WTC11 (cell line): ENCODE data around the gene NDOR1. TPM values are rescaled to one million over a fixed set of nuclear protein-coding genes. Genes with fewer than 3 reads are reported as not detected.

ENCODE experiments used
- ATAC-seq: fragments of 200-7000 bp; cut with Tn5 transposase; 2 replicates; pipeline ENCODE4 v1.10.0; 2021; ENCODE audit warnings: mild to moderate bottlenecking, moderate library complexity
- CTCF ChIA-PET: fragments of 300-600 bp; sonication (Branson Sonifier 250); formaldehyde crosslinking; loops from one replicate; lab custom pipeline; 2021; ENCODE audit warnings: antibody characterized with exemption; lab: Charles Lee
- POLR2A ChIA-PET: fragments of 350-600 bp; sonication (Branson Sonifier 250); formaldehyde crosslinking; loops from one replicate; lab custom pipeline; 2021; ENCODE audit warnings: antibody characterized with exemption; lab: Charles Lee
- DNase-seq: peaks from one replicate; pipeline ENCODE4 v3.0.0; 2021; ENCODE audit warnings: low spot score
- H3K27ac Mint-ChIP-seq: 2 replicates; pipeline ENCODE4 v1.8.0; 2021; ENCODE audit warnings: mixed read lengths
- H3K27me3 Mint-ChIP-seq: 2 replicates; pipeline ENCODE4 v1.8.0; 2021; ENCODE audit warnings: low read depth, mild to moderate bottlenecking, moderate library complexity, mixed read lengths
- H3K36me3 Mint-ChIP-seq: 2 replicates; pipeline ENCODE4 v1.8.0; 2021; ENCODE audit warnings: mixed read lengths
- H3K4me1 Mint-ChIP-seq: 2 replicates; pipeline ENCODE4 v1.8.0; 2022; ENCODE audit warnings: mixed read lengths
- H3K4me3 Mint-ChIP-seq: 2 replicates; pipeline ENCODE4 v1.8.0; 2021; ENCODE audit warnings: mild to moderate bottlenecking, moderate library complexity, mixed read lengths
- H3K9me3 Mint-ChIP-seq: 2 replicates; pipeline ENCODE4 v1.8.0; 2021; ENCODE audit warnings: mixed read lengths
- CREM ChIP-seq: sonication (generic); formaldehyde crosslinking; IDR thresholded peaks from 2 replicates; pipeline ENCODE4 v1.8.1; 2022; ENCODE audit warnings: mild to moderate bottlenecking, missing genetic modification reagents, moderate library complexity
- FOXP1 ChIP-seq: sonication (generic); formaldehyde crosslinking; IDR thresholded peaks from 2 replicates; pipeline ENCODE4 v1.8.0; 2022; ENCODE audit warnings: missing genetic modification reagents, mild to moderate bottlenecking, moderate library complexity, borderline replicate concordance
- GABPB1 ChIP-seq: sonication (generic); formaldehyde crosslinking; IDR thresholded peaks from 2 replicates; pipeline ENCODE4 v1.8.1; 2023; ENCODE audit warnings: mild to moderate bottlenecking, missing genetic modification reagents
- MLX ChIP-seq: sonication (generic); formaldehyde crosslinking; IDR thresholded peaks from 2 replicates; pipeline ENCODE4 v1.8.1; 2023; ENCODE audit warnings: mild to moderate bottlenecking, missing genetic modification reagents, moderate library complexity
- NR3C1 ChIP-seq: sonication (generic); formaldehyde crosslinking; conservative IDR thresholded peaks from 2 replicates; pipeline ENCODE4 v1.8.1; 2023; ENCODE audit warnings: low read depth, mild to moderate bottlenecking, missing genetic modification reagents
- SMAD3 ChIP-seq: sonication (generic); formaldehyde crosslinking; IDR thresholded peaks from 2 replicates; pipeline ENCODE4 v1.8.0; 2022; ENCODE audit warnings: missing genetic modification reagents, mild to moderate bottlenecking, borderline replicate concordance
- SOX15 ChIP-seq: fragments of 250-450 bp; sonication (Bioruptor Pico); IDR thresholded peaks from 2 replicates; pipeline ENCODE4 v1.9.0; 2021; ENCODE audit warnings: mild to moderate bottlenecking
- SP1 ChIP-seq: sonication (generic); formaldehyde crosslinking; conservative IDR thresholded peaks from 2 replicates; pipeline ENCODE4 v1.8.1; 2022; ENCODE audit warnings: missing genetic modification reagents
- STAT6 ChIP-seq: sonication (generic); formaldehyde crosslinking; conservative IDR thresholded peaks from 2 replicates; pipeline ENCODE4 v1.8.1; 2023; ENCODE audit warnings: mild to moderate bottlenecking, low read depth, missing genetic modification reagents, moderate library complexity
- TEAD1 ChIP-seq: sonication (generic); formaldehyde crosslinking; IDR thresholded peaks from 2 replicates; pipeline ENCODE4 v1.8.0; 2022; ENCODE audit warnings: mild to moderate bottlenecking, missing genetic modification reagents
- ZBTB43 ChIP-seq: sonication (generic); formaldehyde crosslinking; IDR thresholded peaks from 2 replicates; pipeline ENCODE4 v1.8.1; 2023; ENCODE audit warnings: mild to moderate bottlenecking, missing genetic modification reagents
- ZNF219 ChIP-seq: sonication (generic); formaldehyde crosslinking; IDR thresholded peaks from 2 replicates; pipeline ENCODE4 v1.8.0; 2023; ENCODE audit warnings: missing genetic modification reagents, mild to moderate bottlenecking, borderline replicate concordance
- ZNF317 ChIP-seq: sonication (generic); formaldehyde crosslinking; IDR thresholded peaks from 2 replicates; pipeline ENCODE4 v1.8.1; 2023; ENCODE audit warnings: low read depth, mild to moderate bottlenecking, moderate library complexity, missing genetic modification reagents, borderline replicate concordance
- ZSCAN18 ChIP-seq: fragments of 250-450 bp; sonication (Bioruptor Pico); IDR thresholded peaks from 2 replicates; pipeline ENCODE4 v2.1.2; 2022; ENCODE audit warnings: mild to moderate bottlenecking, moderate library complexity
- total RNA-seq: library from RNA; stranded (reverse); gene quantifications from 3 replicates; pipeline ENCODE4 v1.2.3, GENCODE V29; 2021
- TF ChIP-seq, protein P1 (sequence below): fragments of 250-450 bp; sonication (Bioruptor Pico); conservative IDR thresholded peaks from 2 replicates; pipeline ENCODE4 v1.9.0; 2021; ENCODE audit warnings: mild to moderate bottlenecking
- TF ChIP-seq, protein P2 (sequence below): sonication (generic); formaldehyde crosslinking; IDR thresholded peaks from 2 replicates; pipeline ENCODE4 v1.8.1; 2023; ENCODE audit warnings: mild to moderate bottlenecking, moderate library complexity, missing genetic modification reagents
- TF ChIP-seq, protein P3 (sequence below): sonication (generic); formaldehyde crosslinking; IDR thresholded peaks from 2 replicates; pipeline ENCODE4 v1.8.0; 2023; ENCODE audit warnings: missing genetic modification reagents

NDOR1 gene
- total RNA-seq, 1 experiment from 2014 or later, result 49.0 TPM

DNA sequence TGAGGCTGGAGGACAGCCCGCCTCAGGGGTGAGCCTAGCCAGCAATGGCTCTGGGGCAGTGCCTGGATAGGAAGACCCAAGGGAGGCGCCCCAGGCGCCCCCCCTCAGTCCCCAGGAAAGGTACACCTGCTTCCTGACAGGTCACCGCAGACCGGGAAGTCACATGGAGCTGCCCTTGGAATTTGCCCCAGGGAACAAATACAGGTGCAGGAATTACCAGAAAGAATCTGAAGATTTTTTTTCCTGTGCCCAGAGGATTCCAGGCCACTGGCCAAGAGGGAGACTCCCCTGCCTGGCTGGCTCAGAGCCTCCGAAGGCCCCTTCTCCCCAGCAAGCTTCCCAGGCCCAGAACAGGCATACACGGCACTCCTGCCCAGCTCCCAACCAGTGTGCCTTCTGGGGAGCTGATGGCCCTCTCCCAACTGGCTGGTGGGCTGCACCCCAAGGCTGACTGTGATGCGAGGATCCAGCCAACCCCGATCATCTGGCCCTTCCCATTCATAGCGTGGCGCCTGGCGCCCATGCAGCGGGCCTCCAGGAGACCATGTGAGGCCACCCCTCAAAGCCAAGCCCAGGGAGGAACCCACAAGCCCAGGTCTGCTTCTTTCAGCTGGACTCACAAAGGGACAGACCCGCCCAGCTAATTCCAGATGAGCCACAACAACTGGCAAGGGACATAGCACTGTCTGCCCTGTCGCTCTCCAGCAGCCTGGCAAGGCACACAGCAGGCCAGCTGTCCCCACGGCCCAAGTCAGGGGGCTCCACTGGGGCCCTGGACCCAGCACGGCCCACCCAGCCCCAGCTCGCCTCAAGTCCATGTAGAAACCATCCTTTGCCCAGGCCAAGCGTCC lies 7.2 kb upstream of the NDOR1 start:
- CTCF ChIA-PET, result interaction anchor here (1.3 to 2.5 kb wide), 5 partner anchors 9 to 38 kb away, joined by 3 to 14 read pairs (median 10); partner anchors contain the start of genes LRRC26, RNF224 and SSNA1
- no peaks in the 10 kb centered on the region for H3K9me3 Mint-ChIP-seq
- DNase-seq, result no peak
- H3K27ac Mint-ChIP-seq, result no peak overlapping the region
- TF ChIP-seq ZNF317 (CRISPR knock-in tag) (no peak), SP1 (CRISPR knock-in tag) (no peak), ZBTB43 (CRISPR knock-in tag) (no peak), FOXP1 (CRISPR knock-in tag) (no peak), SOX15 (CRISPR knock-in tag) (no peak), STAT6 (CRISPR knock-in tag) (no peak), MLX (CRISPR knock-in tag) (no peak), ZSCAN18 (CRISPR knock-in tag) (no peak), NR3C1 (no peak), SMAD3 (CRISPR knock-in tag) (no peak), ZNF219 (CRISPR knock-in tag) (no peak), GABPB1 (CRISPR knock-in tag) (no peak), CREM (no peak), TEAD1 (CRISPR knock-in tag) (no peak)
- TF ChIP-seq, protein P1, sequence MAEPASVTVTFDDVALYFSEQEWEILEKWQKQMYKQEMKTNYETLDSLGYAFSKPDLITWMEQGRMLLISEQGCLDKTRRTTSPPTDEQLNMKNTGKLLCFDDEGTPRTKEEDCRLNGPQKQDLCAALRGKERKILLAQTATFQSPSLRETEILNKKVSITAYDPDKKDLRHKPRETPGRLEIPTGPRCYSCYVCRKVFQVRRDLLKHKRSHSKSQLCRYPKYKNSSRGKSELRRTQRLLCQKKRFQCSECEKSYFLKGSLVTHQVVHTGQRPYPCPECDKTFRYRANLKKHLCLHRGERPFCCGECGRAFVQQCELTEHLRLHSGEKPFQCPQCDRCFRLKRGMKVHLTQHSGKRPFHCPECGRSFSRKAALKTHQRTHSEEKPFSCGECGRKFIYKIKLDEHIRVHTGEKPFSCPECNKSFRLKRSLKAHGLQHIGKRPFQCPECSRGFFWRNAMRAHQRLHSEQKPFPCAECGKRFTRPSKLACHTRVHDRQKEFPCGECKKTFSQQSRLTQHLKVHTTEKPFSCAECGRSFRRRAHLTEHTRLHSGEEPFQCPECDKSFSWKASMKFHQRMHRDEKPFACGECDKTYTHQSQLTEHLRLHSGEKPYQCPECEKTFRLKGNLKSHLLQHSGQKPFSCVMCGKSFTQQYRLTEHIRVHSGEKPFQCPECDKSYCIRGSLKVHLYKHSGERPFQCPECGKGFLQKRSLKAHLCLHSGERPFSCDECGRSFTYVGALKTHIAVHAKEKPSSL, result no peak
- TF ChIP-seq, protein P2, sequence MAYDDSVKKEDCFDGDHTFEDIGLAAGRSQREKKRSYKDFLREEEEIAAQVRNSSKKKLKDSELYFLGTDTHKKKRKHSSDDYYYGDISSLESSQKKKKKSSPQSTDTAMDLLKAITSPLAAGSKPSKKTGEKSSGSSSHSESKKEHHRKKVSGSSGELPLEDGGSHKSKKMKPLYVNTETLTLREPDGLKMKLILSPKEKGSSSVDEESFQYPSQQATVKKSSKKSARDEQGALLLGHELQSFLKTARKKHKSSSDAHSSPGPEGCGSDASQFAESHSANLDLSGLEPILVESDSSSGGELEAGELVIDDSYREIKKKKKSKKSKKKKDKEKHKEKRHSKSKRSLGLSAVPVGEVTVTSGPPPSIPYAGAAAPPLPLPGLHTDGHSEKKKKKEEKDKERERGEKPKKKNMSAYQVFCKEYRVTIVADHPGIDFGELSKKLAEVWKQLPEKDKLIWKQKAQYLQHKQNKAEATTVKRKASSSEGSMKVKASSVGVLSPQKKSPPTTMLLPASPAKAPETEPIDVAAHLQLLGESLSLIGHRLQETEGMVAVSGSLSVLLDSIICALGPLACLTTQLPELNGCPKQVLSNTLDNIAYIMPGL, result no peak
- TF ChIP-seq, protein P3, sequence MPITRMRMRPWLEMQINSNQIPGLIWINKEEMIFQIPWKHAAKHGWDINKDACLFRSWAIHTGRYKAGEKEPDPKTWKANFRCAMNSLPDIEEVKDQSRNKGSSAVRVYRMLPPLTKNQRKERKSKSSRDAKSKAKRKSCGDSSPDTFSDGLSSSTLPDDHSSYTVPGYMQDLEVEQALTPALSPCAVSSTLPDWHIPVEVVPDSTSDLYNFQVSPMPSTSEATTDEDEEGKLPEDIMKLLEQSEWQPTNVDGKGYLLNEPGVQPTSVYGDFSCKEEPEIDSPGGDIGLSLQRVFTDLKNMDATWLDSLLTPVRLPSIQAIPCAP, result no peak
- H3K4me3 Mint-ChIP-seq, result peak overlapping the region; percentile 84
- peaks cover 27% of the 10 kb centered on the region for H3K4me1 Mint-ChIP-seq
- POLR2A ChIA-PET, result interaction anchor here (0.6 kb wide), 1 partner anchor 120 kb away, joined by 4 read pairs; no protein-coding TSS in a partner anchor
- H3K36me3 Mint-ChIP-seq, result no peaks in the 10 kb centered on the region
- H3K27me3 Mint-ChIP-seq, result no peaks in the 10 kb centered on the region
- no peak for ATAC-seq
